Thoracic aorta (tissue), 2 donors: ENCODE measurements around the gene ZNF19. TPM values are rescaled to one million over a fixed set of nuclear protein-coding genes. Genes with fewer than 3 reads are reported as not detected.

Experiments used
- ATAC-seq: fragments of 150-250 bp; one replicate; pipeline ENCODE4 v1.8.0; 2017; ENCODE audit warnings: low read depth; ENCODE audit not compliant: insufficient number of reproducible peaks, low FRiP score
- DNase-seq: peaks from one replicate; pipeline ENCODE4 v3.0.0-alpha.2; 2020; ENCODE audit warnings: low spot score
- H3K27ac ChIP-seq, 2 donors: fragments of 200-600 bp; sonication (generic); 1 replicate in 1 of 2; 2 replicates in 1 of 2; pipeline ENCODE4 v1.5.1; 2016; ENCODE audit warnings: mild to moderate bottlenecking in 2 of 2, moderate library complexity in 2 of 2
- H3K27me3 ChIP-seq: fragments of 200-600 bp; sonication (generic); replicated peaks from 2 replicates; pipeline ENCODE4 v1.6.0; 2016; ENCODE audit warnings: mild to moderate bottlenecking; ENCODE audit not compliant: insufficient read depth
- H3K36me3 ChIP-seq: fragments of 200-600 bp; sonication (generic); one replicate; pipeline ENCODE4 v1.5.1; 2016
- H3K4me1 ChIP-seq, 2 donors: fragments of 200-600 bp; sonication (generic); 1 replicate in 1 of 2; 2 replicates in 1 of 2; pipeline versions ENCODE4 v1.5.1 to v1.6.0; 2016; ENCODE audit warnings: low read depth in 2 of 2, mild to moderate bottlenecking in 1 of 2; ENCODE audit not compliant: control insufficient read depth in 1 of 2
- H3K4me3 ChIP-seq: fragments of 200-600 bp; sonication (generic); 2 replicates; pipeline ENCODE4 v1.5.1; 2016; ENCODE audit warnings: mild to moderate bottlenecking
- H3K9me3 ChIP-seq: fragments of 200-600 bp; sonication (generic); 2 replicates; pipeline ENCODE4 v1.5.1; 2016
- total RNA-seq, 2 donors: library from RNA; depleted of rRNA; stranded (reverse); fragments of >200 nt; gene quantifications; one replicate each; pipeline versions ENCODE4 v1.1.0 to v1.2.3, GENCODE V29; 2016
- TF ChIP-seq, protein P1 (sequence below): fragments of 200-600 bp; sonication (generic); IDR thresholded peaks from one replicate; pipeline ENCODE4 v1.5.1; 2019; ENCODE audit warnings: antibody characterized with exemption

The ZNF19 gene
- total RNA-seq, 2 donors from 2014 or later = 3.7 to 9.0 TPM

DNA sequence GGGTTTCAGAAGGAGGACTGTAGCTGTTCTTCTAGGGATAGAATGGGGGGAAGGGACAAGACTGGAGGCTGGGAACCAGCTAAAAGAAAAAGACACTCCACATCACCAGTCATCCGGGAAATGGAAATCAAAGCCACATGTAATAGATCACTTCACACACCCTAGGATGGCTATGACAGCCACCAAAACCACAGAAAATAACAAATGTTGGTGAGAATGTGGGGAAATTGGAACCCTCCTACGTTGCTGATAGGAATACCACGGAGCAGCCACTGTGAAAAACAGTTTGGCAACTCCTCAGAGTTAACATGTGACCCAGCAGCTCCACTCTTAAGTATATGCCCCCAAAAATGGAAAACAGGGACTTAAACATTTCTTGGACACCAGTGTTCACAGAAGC is 49.6 kb downstream of the ZNF19 start:
- Histone ChIP-seq H3K9me3 (peaks cover 23% of the 10 kb centered on the region), H3K4me1 (no peaks in the 10 kb centered on the region), H3K27ac (no peak overlapping the region), H3K4me3 (no peak overlapping the region), H3K27me3 (no peaks in the 10 kb centered on the region), H3K36me3 (no peaks in the 10 kb centered on the region)
- DNase-seq (no peak), ATAC-seq (no peak)
- TF ChIP-seq, protein P1, sequence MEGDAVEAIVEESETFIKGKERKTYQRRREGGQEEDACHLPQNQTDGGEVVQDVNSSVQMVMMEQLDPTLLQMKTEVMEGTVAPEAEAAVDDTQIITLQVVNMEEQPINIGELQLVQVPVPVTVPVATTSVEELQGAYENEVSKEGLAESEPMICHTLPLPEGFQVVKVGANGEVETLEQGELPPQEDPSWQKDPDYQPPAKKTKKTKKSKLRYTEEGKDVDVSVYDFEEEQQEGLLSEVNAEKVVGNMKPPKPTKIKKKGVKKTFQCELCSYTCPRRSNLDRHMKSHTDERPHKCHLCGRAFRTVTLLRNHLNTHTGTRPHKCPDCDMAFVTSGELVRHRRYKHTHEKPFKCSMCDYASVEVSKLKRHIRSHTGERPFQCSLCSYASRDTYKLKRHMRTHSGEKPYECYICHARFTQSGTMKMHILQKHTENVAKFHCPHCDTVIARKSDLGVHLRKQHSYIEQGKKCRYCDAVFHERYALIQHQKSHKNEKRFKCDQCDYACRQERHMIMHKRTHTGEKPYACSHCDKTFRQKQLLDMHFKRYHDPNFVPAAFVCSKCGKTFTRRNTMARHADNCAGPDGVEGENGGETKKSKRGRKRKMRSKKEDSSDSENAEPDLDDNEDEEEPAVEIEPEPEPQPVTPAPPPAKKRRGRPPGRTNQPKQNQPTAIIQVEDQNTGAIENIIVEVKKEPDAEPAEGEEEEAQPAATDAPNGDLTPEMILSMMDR = no peak

DNA sequence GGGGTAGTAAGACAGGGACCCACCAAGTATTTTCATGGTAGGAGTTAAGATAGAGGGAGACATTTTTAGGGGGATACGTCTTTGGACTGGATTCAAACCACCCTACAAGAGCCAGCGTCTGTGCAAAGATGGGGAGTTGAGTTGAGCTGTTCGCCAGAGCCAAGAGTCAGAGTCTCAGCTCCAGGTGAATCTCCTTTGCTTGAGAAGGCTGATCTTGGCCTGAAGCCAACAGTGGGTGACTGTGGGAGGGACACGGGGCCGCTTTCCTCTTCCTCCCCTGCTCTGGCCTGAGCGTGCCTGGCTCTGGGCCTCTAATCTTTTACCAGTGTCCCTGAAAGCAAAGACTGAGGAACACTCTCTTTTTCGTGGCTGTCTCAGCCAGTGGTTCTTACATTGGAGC is 52.7 kb downstream of the ZNF19 start:
- no peaks in the 10 kb centered on the region for H3K27me3 ChIP-seq
- H3K36me3 ChIP-seq = no peaks in the 10 kb centered on the region
- H3K4me3 ChIP-seq = no peak overlapping the region
- H3K27ac ChIP-seq = no peak overlapping the region
- no peak for DNase-seq
- TF ChIP-seq, protein P1 = no peak
- H3K9me3 ChIP-seq = no peaks in the 10 kb centered on the region
- H3K4me1 ChIP-seq = no peaks in the 10 kb centered on the region
- no peak for ATAC-seq

DNA sequence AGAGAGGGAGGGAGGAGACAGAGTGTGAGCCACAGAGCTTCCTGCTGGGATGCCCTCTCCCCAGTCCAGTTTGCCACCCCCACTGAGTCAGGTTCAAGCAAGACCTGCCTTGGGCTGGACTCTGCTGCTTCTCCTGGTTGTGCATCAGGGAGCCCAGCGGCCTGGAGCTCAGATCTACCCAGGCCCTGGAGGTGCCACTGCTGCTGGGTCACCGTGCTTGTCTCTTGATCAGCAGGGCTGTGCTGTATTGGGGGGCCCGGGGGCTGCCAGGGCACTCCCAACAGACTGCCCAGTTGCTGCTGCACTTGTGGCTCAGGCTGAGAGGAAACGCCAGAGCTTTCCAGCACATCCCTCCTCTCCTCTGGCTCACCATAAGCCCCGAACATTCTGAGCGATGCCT is 56.2 kb downstream of the ZNF19 start:
- no peaks in the 10 kb centered on the region for H3K9me3 ChIP-seq
- ATAC-seq (no peak), DNase-seq (no peak)
- H3K4me3 ChIP-seq = no peak overlapping the region
- no peaks in the 10 kb centered on the region for H3K27me3 ChIP-seq
- H3K36me3 ChIP-seq = no peaks in the 10 kb centered on the region
- TF ChIP-seq, protein P1 = no peak
- no peak overlapping the region for H3K27ac ChIP-seq
- no peaks in the 10 kb centered on the region for H3K4me1 ChIP-seq

DNA sequence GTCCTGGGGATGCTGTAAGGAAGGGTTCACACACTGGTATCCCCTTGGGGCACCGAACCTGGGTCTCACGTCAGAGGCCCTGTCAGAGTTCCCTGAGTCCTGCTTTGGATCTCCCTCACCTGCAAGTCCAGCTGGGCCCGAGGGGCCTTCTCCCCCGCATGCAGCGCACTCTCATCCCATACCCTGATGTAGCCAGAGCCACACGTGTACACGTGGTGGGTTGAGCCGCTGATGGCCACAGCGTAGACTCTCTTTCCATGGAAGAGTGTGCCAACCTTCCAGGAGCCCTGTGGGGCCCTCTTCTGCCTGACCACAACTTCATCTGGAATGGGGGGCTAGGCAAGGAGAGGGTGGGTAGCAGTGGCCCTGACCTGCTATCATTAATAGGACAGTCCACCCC is 57.1 kb downstream of the ZNF19 start:
- no peak overlapping the region for H3K27ac ChIP-seq
- H3K4me1 ChIP-seq = no peaks in the 10 kb centered on the region
- TF ChIP-seq, protein P1 = no peak
- no peaks in the 10 kb centered on the region for H3K9me3 ChIP-seq
- no peaks in the 10 kb centered on the region for H3K27me3 ChIP-seq
- H3K36me3 ChIP-seq = no peaks in the 10 kb centered on the region
- H3K4me3 ChIP-seq = no peak overlapping the region
- DNase-seq (no peak), ATAC-seq (no peak)

DNA sequence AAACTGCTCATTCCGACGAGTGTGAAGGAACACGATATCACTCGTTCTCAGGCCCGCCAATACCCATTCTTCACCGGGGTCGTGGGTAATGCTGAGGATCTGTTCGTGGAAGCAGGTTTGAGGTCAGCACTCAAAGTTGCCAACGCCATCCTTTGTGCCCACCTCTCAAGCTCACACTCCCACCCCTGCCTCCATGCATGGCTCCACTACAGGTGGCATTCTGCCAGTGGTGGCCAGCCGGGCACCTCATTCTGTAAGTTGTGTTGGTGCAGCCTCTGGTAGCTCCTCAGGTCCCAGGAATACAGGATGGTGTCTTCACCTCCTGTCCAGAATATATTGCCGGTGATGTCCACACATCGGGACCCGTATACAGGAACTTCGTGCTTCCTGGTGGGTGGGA is 57.9 kb downstream of the ZNF19 start:
- Histone ChIP-seq H3K27me3 (no peaks in the 10 kb centered on the region), H3K4me3 (no peak overlapping the region), H3K27ac (no peak overlapping the region), H3K4me1 (no peaks in the 10 kb centered on the region), H3K36me3 (no peaks in the 10 kb centered on the region), H3K9me3 (no peaks in the 10 kb centered on the region)
- no peak for DNase-seq
- TF ChIP-seq, protein P1 = no peak
- ATAC-seq = peak; percentile 39
